CD8-positive, alpha-beta memory T cell (primary cell): ENCODE data around the gene CDS2. TPM values are rescaled to one million over a fixed set of nuclear protein-coding genes. Genes with fewer than 3 reads are reported as not detected.

Source experiments
- CTCF ChIA-PET: fragments of 350-600 bp; sonication (Branson Sonifier 250); formaldehyde crosslinking; loops from one replicate; lab custom pipeline; 2021; ENCODE audit warnings: antibody characterized with exemption; lab: Charles Lee
- POLR2A ChIA-PET: fragments of 350-600 bp; sonication (Branson Sonifier 250); formaldehyde crosslinking; loops from one replicate; lab custom pipeline; 2021; ENCODE audit warnings: antibody characterized with exemption; lab: Charles Lee
- DNase-seq, 5 donors: peaks; one replicate each; pipeline versions ENCODE4 v3.0.0 to v3.0.0-alpha.2; 2020 to 2022; ENCODE audit warnings: mixed read lengths in 1 of 5
- H3K27ac ChIP-seq: one replicate; pipeline ENCODE4 v1.7.0; 2013; ENCODE audit warnings: low read depth, mild to moderate bottlenecking, low read length, moderate library complexity
- H3K27me3 ChIP-seq: 2 replicates; pipeline ENCODE4 v1.7.0; 2013; ENCODE audit warnings: low read length, mild to moderate bottlenecking; ENCODE audit not compliant: insufficient read depth, poor library complexity, severe bottlenecking
- H3K36me3 ChIP-seq: 2 replicates; pipeline ENCODE4 v1.7.0; 2013; ENCODE audit warnings: mild to moderate bottlenecking, low read length, moderate library complexity; ENCODE audit not compliant: insufficient read depth
- H3K4me1 ChIP-seq: 2 replicates; pipeline ENCODE4 v1.7.0; 2013; ENCODE audit warnings: mild to moderate bottlenecking, low read length, moderate library complexity; ENCODE audit not compliant: insufficient read depth
- H3K4me3 ChIP-seq: 2 replicates; pipeline ENCODE4 v1.7.0; 2013; ENCODE audit warnings: mild to moderate bottlenecking, low read length
- H3K9me3 ChIP-seq: 2 replicates; pipeline ENCODE4 v1.7.0; 2013; ENCODE audit warnings: mild to moderate bottlenecking, low read length
- H3K27ac Mint-ChIP-seq, 8 donors: one replicate each; pipeline ENCODE4 v1.8.0; 2020 to 2021; ENCODE audit warnings: mixed read lengths in 8 of 8, mild to moderate bottlenecking in 6 of 8, inconsistent platforms in 3 of 8, moderate library complexity in 3 of 8
- H3K27me3 Mint-ChIP-seq, 2 donors: one replicate each; pipeline ENCODE4 v1.8.0; 2020 to 2021; ENCODE audit warnings: mixed read lengths in 2 of 2, mild to moderate bottlenecking in 1 of 2, moderate library complexity in 1 of 2
- H3K36me3 Mint-ChIP-seq, 3 donors: one replicate each; pipeline ENCODE4 v1.8.0; 2020 to 2021; ENCODE audit warnings: mixed read lengths in 3 of 3, inconsistent platforms in 1 of 3, mild to moderate bottlenecking in 1 of 3
- H3K4me1 Mint-ChIP-seq, 3 donors: one replicate each; pipeline ENCODE4 v1.8.0; 2020 to 2021; ENCODE audit warnings: mixed read lengths in 3 of 3, inconsistent platforms in 1 of 3, mild to moderate bottlenecking in 1 of 3
- H3K4me3 Mint-ChIP-seq, 7 donors: one replicate each; pipeline ENCODE4 v1.8.0; 2020 to 2021; ENCODE audit warnings: mixed read lengths in 7 of 7, mild to moderate bottlenecking in 6 of 7, moderate library complexity in 4 of 7, inconsistent platforms in 2 of 7
- H3K9me3 Mint-ChIP-seq, 5 donors: one replicate each; pipeline ENCODE4 v1.8.0; 2020 to 2022; ENCODE audit warnings: mixed read lengths in 5 of 5, mild to moderate bottlenecking in 3 of 5, moderate library complexity in 2 of 5, inconsistent platforms in 1 of 5
- polyA plus RNA-seq: library from polyadenylated mRNA; unstranded; fragments of 300-500 nt; fragmentation: Illumina TruSeq; gene quantifications from one replicate; pipeline ENCODE4 v1.2.3, GENCODE V29; 2021
- total RNA-seq, 2 experiments: library from RNA; stranded (reverse); gene quantifications; one replicate each; pipeline ENCODE4 v1.2.3, GENCODE V29; 2021

The CDS2 gene
- total and polyA plus RNA-seq, 3 experiments from 2014 or later = 48.3 to 57.3 (median 55.3) TPM

DNA sequence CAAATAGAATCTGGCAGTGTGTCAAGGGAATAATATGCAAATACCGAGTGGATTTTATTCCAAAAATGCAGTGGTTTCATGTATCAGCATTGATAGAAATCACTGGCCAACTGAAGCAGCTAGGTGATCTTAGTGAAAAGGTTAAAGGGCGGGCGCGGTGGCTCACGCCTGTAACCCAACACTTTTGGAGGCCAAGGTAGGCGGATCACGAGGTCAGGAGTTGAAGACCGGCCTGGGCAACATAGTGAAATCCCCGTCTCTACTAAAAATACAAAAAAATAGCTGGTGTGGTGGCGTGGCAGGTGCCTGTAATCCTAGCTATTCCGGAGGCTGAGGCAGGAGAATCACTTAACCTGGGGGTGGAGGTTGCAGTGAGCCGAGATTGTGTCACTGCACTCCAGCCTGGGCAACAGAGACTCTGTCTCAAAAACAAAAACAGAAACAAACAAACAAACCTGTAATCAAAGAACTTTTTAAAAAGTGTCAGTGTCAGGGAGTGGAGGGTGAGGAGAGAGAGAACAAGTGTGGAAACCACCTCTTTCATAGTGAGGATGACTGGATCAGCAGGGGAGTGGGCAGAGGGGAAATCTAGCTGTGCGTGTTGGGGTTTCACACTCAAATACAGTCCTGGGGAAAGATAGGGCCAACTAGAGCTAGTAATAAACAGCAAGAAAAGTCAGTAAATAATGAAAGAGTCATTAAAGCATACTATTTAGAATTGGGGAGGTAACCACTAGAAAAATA lies 57.1 kb downstream of the CDS2 start:
- H3K4me1 Mint-ChIP-seq = no peaks in the 10 kb centered on the region
- Histone ChIP-seq H3K27me3 (no peaks in the 10 kb centered on the region), H3K4me1 (no peaks in the 10 kb centered on the region), H3K36me3 (peaks cover 45% of the 10 kb centered on the region), H3K27ac (no peak overlapping the region), H3K9me3 (no peaks in the 10 kb centered on the region), H3K4me3 (no peak overlapping the region)
- H3K36me3 Mint-ChIP-seq = peaks cover 0 to 95% (median 13%) of the 10 kb centered on the region in 3 donors
- no peaks in the 10 kb centered on the region for H3K27me3 Mint-ChIP-seq
- no peak overlapping the region for H3K4me3 Mint-ChIP-seq
- ChIA-PET POLR2A (no interaction called here), CTCF (interaction anchor here (1.7 kb wide), 1 partner anchor 9 kb away, joined by 6 read pairs; no protein-coding TSS in a partner anchor)
- peak overlapping the region in 3 of 8 donors; percentile 24 to 68 (median 32) for H3K27ac Mint-ChIP-seq
- no peaks in the 10 kb centered on the region for H3K9me3 Mint-ChIP-seq
- DNase-seq = no peak

DNA sequence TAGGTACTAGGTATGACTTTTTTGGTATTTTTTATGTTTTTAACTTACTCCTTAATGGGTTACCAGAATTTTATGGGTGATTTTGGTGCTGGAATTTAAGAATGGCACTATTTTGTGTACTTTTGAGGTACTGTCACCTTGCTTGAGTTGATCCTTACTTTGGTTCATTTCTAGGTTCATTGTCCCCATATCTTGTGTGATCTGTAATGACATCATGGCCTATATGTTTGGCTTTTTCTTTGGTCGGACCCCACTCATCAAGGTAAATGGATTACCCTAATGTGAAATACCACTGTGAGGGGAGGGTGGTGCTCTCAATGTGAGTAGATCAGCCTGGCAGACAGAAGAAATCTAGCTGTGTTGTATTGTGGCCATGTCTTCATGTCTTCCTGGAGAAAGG lies 57.9 kb downstream of the CDS2 start:
- H3K27me3 Mint-ChIP-seq = no peaks in the 10 kb centered on the region

DNA sequence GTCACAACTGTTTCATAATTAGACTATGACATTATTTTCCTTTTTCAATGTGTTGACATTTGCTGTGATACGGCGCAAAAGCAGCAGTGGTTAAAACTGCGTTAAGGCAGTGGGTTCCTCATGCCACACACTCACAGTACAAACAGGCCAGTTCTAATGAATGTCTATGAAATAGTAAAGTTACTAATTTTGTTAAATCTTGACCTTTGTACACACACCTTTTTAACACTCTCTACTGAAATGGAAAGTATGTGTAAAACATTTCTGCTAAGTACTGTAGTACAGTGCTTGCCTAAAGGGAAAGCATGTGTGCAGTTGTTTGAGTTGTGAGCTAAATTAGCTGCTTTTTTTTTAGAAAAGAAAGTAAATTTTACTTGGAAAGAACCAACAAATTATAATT lies 60.3 kb downstream of the CDS2 start:
- no peaks in the 10 kb centered on the region for H3K4me1 ChIP-seq
- no peak overlapping the region for H3K4me3 ChIP-seq
- Mint-ChIP-seq H3K4me3 (no peak overlapping the region), H3K36me3 (peaks cover 0 to 93% (median 17%) of the 10 kb centered on the region in 3 donors), H3K9me3 (no peaks in the 10 kb centered on the region), H3K27ac (no peak overlapping the region), H3K4me1 (peaks cover 0 to under 1% (median under 1%) of the 10 kb centered on the region in 3 donors), H3K27me3 (no peaks in the 10 kb centered on the region)
- H3K9me3 ChIP-seq = no peaks in the 10 kb centered on the region
- DNase-seq = no peak
- H3K27me3 ChIP-seq = no peaks in the 10 kb centered on the region
- ChIA-PET CTCF (interaction anchor here (1.4 to 3.3 kb wide), 2 partner anchors 60 to 130 kb away, joined by 4 to 13 read pairs; partner anchors contain the start of gene CDS2), POLR2A (interaction anchor here (0.6 to 0.7 kb wide), 2 partner anchors 60 to 275 kb away, joined by 5 to 6 read pairs; partner anchors contain the start of gene CDS2)
- H3K36me3 ChIP-seq = peaks cover 41% of the 10 kb centered on the region
- no peak overlapping the region for H3K27ac ChIP-seq

More for the DNA sequence above, 57.9 kb downstream of the CDS2 start:
- no peaks in the 10 kb centered on the region for H3K9me3 ChIP-seq
- no peaks in the 10 kb centered on the region for H3K27me3 ChIP-seq
- H3K27ac Mint-ChIP-seq = peak overlapping the region in 4 of 8 donors; percentile 17 to 85 (median 41)
- peaks cover 46% of the 10 kb centered on the region for H3K36me3 ChIP-seq
- no peaks in the 10 kb centered on the region for H3K4me1 Mint-ChIP-seq
- no peak overlapping the region for H3K27ac ChIP-seq
- H3K4me3 ChIP-seq = no peak overlapping the region
- POLR2A ChIA-PET = no interaction called here
- DNase-seq = no peak
- H3K4me1 ChIP-seq = no peaks in the 10 kb centered on the region
- CTCF ChIA-PET = interaction anchor here (1.7 kb wide), 1 partner anchor 8 kb away, joined by 6 read pairs; no protein-coding TSS in a partner anchor
- peaks cover 0 to 95% (median 10%) of the 10 kb centered on the region in 3 donors for H3K36me3 Mint-ChIP-seq
- H3K4me3 Mint-ChIP-seq = no peak overlapping the region
- H3K9me3 Mint-ChIP-seq = no peaks in the 10 kb centered on the region

DNA sequence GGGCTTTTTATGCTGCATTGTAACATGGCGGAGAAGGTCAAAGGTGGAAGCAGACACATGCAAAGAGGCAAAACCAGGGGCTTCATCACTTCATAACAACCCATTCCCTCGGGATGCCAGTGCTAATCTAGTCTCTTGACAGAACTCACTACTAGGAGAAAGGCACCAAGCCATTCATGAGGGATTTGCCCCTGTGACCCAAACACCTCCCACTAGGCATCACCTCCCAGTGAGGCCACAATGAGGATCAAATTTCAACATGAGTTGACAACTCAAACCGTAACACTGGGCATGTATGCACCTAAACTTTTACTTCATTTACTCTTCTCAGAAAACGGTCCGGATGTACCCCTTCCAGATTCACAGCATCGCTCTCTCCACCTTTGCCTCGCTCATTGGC lies 61.9 kb downstream of the CDS2 start:
- Mint-ChIP-seq H3K4me1 (peaks cover 5 to 6% (median 6%) of the 10 kb centered on the region in 3 donors), H3K9me3 (no peaks in the 10 kb centered on the region), H3K36me3 (peaks cover 0 to 84% (median 13%) of the 10 kb centered on the region in 3 donors), H3K27ac (peak overlapping the region in 3 of 8 donors; percentile 20 to 85 (median 58)), H3K27me3 (no peaks in the 10 kb centered on the region), H3K4me3 (no peak overlapping the region)
- Histone ChIP-seq H3K36me3 (peaks cover 31% of the 10 kb centered on the region), H3K27ac (no peak overlapping the region), H3K9me3 (no peaks in the 10 kb centered on the region), H3K4me3 (no peak overlapping the region), H3K27me3 (no peaks in the 10 kb centered on the region), H3K4me1 (no peaks in the 10 kb centered on the region)
- ChIA-PET POLR2A (no interaction called here), CTCF (interaction anchor here (3.3 kb wide), 1 partner anchor 62 kb away, joined by 13 read pairs; the partner anchor contains the start of gene CDS2)
- DNase-seq = no peak

DNA sequence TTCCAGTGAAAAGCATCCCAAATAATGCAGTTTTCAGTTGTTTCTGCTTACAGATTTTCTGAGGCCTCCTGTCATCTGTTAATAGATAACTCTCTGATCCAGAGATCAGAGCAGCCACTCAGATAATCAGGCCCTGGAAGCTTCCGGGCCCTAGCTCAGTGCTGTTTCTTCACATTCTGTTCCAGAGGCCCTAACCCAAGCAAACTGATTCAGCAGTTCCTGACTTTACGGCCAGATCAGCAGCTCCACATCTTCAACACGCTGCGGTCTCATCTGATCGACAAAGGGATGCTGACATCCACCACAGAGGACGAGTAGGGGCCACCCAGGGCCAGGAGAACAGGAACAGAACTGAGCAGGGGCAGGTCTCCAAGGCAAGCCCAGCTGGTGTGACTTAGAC lies 63.1 kb downstream of the CDS2 start:
- peak overlapping the region in 2 of 8 donors; percentile 17 to 89 for H3K27ac Mint-ChIP-seq

DNA sequence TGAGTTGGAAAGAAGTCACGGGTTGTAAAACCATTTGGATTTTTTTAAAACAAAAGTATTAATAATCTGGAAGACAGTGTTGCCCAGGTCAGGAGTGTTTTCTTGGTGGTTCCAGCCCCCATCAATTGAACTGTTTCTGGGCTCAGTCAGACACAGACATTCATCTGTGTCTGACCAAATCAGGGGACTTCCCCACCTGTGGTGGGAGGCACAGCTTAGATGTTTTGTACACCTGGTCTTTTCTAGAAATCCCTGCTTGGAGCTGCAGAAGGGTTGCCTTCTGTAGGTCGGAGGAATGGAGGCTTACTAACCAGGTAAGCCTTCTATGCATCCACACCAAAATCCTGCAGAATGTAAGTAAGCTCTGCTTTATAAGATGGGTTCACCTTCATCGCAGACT lies 63.6 kb downstream of the CDS2 start:
- H3K36me3 Mint-ChIP-seq = peaks cover 0 to 83% (median 10%) of the 10 kb centered on the region in 3 donors
- CTCF ChIA-PET = interaction anchor here (0.9 to 2.0 kb wide), 3 partner anchors 15 to 75 kb away, joined by 3 to 14 read pairs (median 4); partner anchors contain the start of gene CDS2
- Histone ChIP-seq H3K27ac (no peak overlapping the region), H3K4me3 (no peak overlapping the region), H3K36me3 (peaks cover 31% of the 10 kb centered on the region), H3K4me1 (no peaks in the 10 kb centered on the region), H3K27me3 (no peaks in the 10 kb centered on the region), H3K9me3 (no peaks in the 10 kb centered on the region)
- no peak overlapping the region for H3K4me3 Mint-ChIP-seq
- peak overlapping the region in 1 of 8 donors; percentile 6 for H3K27ac Mint-ChIP-seq
- H3K27me3 Mint-ChIP-seq = no peaks in the 10 kb centered on the region
- H3K4me1 Mint-ChIP-seq = peaks cover 5 to 6% (median 6%) of the 10 kb centered on the region in 3 donors
- no peaks in the 10 kb centered on the region for H3K9me3 Mint-ChIP-seq
- POLR2A ChIA-PET = no interaction called here
- DNase-seq = no peak

More for the DNA sequence above, 63.1 kb downstream of the CDS2 start:
- Mint-ChIP-seq H3K9me3 (no peaks in the 10 kb centered on the region), H3K36me3 (peaks cover 0 to 82% (median 11%) of the 10 kb centered on the region in 3 donors), H3K4me1 (peaks cover 5 to 6% (median 6%) of the 10 kb centered on the region in 3 donors), H3K4me3 (no peak overlapping the region), H3K27me3 (no peaks in the 10 kb centered on the region)
- no peak for DNase-seq
- POLR2A ChIA-PET = no interaction called here
- Histone ChIP-seq H3K27me3 (no peaks in the 10 kb centered on the region), H3K4me1 (no peaks in the 10 kb centered on the region), H3K9me3 (no peaks in the 10 kb centered on the region), H3K4me3 (no peak overlapping the region), H3K36me3 (peaks cover 31% of the 10 kb centered on the region), H3K27ac (no peak overlapping the region)
- CTCF ChIA-PET = interaction anchor here (0.9 to 2.0 kb wide), 3 partner anchors 15 to 74 kb away, joined by 3 to 14 read pairs (median 4); partner anchors contain the start of gene CDS2

DNA sequence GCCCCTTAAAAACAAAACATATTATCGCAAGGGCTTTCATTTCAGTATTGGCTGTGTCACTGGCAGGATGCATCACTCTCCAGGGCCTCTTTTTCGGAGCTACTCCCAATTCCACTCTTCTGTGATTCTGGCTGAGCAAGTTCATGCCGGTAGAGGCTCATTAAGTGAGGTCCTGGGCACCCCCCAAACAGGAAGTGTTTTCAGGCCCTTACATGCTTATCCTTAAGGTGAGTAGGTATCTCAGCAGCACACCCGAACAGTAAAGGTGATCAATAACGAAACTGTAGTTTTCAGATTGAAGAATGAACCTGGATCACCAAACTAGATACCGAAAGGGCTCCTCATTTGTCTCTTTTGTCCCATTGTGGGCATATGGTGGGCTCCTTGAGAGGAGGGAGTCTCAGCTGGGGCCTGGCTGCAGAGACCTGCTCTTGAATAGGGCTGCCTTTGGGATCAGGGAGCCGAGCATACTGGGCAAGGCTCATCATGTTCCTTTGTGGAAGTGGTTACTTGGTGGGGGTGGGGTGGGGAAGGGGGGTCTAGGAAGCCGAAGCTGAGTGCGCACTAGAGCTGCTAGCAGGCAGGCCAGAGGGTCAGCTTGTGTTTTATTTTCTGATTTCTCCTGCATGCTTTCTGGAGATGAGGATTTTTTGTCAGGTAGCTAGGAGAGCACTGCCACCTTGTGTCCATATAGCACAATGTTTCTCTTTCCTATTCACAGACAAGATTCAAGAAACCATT lies 65.2 kb downstream of the CDS2 start:
- no peak overlapping the region for H3K4me3 Mint-ChIP-seq
- peaks cover 5 to 6% (median 6%) of the 10 kb centered on the region in 3 donors for H3K4me1 Mint-ChIP-seq
- peaks cover 0 to 79% (median 13%) of the 10 kb centered on the region in 3 donors for H3K36me3 Mint-ChIP-seq
- Histone ChIP-seq H3K4me1 (no peaks in the 10 kb centered on the region), H3K27me3 (no peaks in the 10 kb centered on the region), H3K9me3 (no peaks in the 10 kb centered on the region), H3K36me3 (peaks cover 24% of the 10 kb centered on the region), H3K4me3 (no peak overlapping the region), H3K27ac (no peak overlapping the region)
- CTCF ChIA-PET = interaction anchor here (0.6 to 2.5 kb wide), 19 partner anchors 8 to 236 kb away, joined by 3 to 37 read pairs (median 3); partner anchors contain the start of genes CDS2 and PCNA
- POLR2A ChIA-PET = interaction anchor here (1.9 kb wide), 1 partner anchor 65 kb away, joined by 15 read pairs; the partner anchor contains the start of gene CDS2
- DNase-seq = peak in 4 of 5 donors; percentile 8 to 57 (median 46)
- H3K9me3 Mint-ChIP-seq = no peaks in the 10 kb centered on the region
- H3K27ac Mint-ChIP-seq = peak overlapping the region; percentile 15 to 89 (median 80)
- no peaks in the 10 kb centered on the region for H3K27me3 Mint-ChIP-seq
